ENCODE results near the gene DENND1A.

DNA sequence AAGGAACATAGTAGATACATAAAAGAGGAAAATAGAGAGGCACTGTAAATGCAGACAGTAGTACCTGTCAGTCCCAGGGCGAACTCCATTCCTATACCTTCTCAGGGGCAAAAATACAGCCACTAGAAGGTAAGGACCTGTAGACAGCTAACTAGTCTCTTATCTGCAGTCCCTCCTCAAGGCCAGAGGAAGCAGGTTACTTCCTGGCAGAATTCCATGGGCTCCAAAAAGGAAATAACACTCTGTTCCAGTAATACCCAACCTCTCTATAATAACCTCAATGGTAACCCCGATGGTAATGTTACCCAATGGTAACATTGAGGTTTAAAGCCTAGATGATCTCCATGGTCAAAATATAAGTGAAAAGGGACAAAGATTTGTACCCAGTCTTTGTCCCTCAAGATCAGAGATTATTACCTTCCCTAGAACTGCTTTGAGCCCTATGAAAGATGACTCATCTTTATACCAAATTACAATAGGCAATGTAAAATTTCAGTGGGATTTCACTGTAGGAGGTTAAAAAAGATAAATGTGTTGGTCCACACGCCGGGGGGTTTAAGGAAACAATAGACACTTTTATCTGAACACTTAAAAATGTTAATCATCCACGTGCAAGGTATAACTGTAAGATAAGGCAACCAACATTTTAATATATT, 113.0 kb downstream of the DENND1A start:
- TF ChIP-seq, protein P1, sequence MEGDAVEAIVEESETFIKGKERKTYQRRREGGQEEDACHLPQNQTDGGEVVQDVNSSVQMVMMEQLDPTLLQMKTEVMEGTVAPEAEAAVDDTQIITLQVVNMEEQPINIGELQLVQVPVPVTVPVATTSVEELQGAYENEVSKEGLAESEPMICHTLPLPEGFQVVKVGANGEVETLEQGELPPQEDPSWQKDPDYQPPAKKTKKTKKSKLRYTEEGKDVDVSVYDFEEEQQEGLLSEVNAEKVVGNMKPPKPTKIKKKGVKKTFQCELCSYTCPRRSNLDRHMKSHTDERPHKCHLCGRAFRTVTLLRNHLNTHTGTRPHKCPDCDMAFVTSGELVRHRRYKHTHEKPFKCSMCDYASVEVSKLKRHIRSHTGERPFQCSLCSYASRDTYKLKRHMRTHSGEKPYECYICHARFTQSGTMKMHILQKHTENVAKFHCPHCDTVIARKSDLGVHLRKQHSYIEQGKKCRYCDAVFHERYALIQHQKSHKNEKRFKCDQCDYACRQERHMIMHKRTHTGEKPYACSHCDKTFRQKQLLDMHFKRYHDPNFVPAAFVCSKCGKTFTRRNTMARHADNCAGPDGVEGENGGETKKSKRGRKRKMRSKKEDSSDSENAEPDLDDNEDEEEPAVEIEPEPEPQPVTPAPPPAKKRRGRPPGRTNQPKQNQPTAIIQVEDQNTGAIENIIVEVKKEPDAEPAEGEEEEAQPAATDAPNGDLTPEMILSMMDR (IDR thresholded peaks at IDR 0.05; ENCODE audit: insufficient read depth, low read depth, low read length), result no peak
- TF ChIP-seq EZH2 (IDR thresholded peaks at IDR 0.05; ENCODE audit: insufficient read depth, low read length), result no peak

Measured in astrocyte (in vitro differentiated cells and primary cell).